Measurements from ENCODE around the gene CMSS1. TPM values are rescaled to one million over a fixed set of nuclear protein-coding genes. Genes with fewer than 3 reads are reported as not detected.

CMSS1 gene
- total and polyA plus RNA-seq, 4 donors, result 3.8 to 19.5 (median 7.5) TPM

DNA sequence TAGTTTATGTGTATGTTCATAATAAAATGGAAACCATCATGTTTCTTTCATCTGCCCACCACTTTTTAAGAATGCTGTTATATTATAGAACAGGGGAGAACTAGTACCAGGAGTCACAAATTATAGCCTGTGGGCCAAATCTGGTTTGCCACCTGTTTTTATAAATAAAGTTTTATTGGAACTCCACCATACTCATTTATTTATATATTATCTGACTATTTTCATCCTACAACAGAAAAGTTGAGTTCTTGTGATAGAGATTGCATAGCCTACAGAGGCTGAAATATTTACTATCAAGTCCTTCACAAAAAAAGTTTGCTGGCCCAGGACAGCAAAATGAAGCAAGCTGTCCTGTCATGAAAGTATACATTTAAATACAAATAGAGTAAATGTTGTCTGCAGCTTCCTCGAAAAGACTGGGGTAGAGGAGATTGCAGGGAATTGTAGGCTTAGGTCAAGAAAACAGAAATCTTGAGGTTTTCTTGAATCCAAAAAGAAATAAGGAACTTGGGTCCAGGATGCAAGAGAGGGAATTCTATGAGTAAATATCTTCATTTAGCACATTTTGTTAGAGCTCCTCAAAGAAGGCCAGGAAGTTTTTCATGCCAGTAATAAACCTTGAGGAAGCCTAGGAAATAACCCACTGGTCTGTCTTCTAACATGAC, 255.5 kb downstream of the CMSS1 start:
- no peak for DNase-seq (ENCODE audit: low spot score)
- H3K27ac ChIP-seq (ENCODE audit: low read depth in 1 of 2, low read length in 2 of 2), result no peak overlapping the region
- peaks cover 0 to 15% (median 9%) of the 10 kb centered on the region in 4 donors for H3K4me1 ChIP-seq (ENCODE audit: control insufficient read depth in 4 of 4, insufficient read depth in 4 of 4, low read length in 3 of 4)

More for the DNA sequence above, 255.5 kb downstream of the CMSS1 start:
- Histone ChIP-seq H3K9me3 (ENCODE audit: control insufficient read depth in 4 of 4, low read length in 3 of 4) (no peaks in the 10 kb centered on the region), H3K36me3 (ENCODE audit: control insufficient read depth in 4 of 4, insufficient read depth in 3 of 4, low read depth in 1 of 4, low read length in 3 of 4) (no peaks in the 10 kb centered on the region), H3K9ac (ENCODE audit: low read depth in 1 of 2, low read length in 2 of 2) (no peak overlapping the region), H3K4me3 (ENCODE audit: low read depth in 1 of 3, low read length in 3 of 3) (no peak overlapping the region), H3K27me3 (ENCODE audit: control insufficient read depth in 4 of 4, insufficient read depth in 4 of 4, low read length in 3 of 4) (no peaks in the 10 kb centered on the region)
- WGBS, result 89% methylated on average over 1 of the region's 1 CpG
- TF ChIP-seq HNF4G (IDR thresholded peaks at IDR 0.05) (no peak), RXRA (IDR thresholded peaks at IDR 0.05) (no peak), JUND (IDR thresholded peaks at IDR 0.05) (no peak), YY1 (IDR thresholded peaks at IDR 0.05) (no peak), FOXA1 (IDR thresholded peaks at IDR 0.05) (no peak), SP1 (IDR thresholded peaks at IDR 0.05) (no peak), FOXA2 (IDR thresholded peaks at IDR 0.05) (no peak), RAD21 (IDR thresholded peaks at IDR 0.05) (no peak), TAF1 (conservative IDR thresholded peaks at IDR 0.05) (no peak), HNF4A (conservative IDR thresholded peaks at IDR 0.05) (no peak), EGR1 (IDR thresholded peaks at IDR 0.05; ENCODE audit: low read depth in 2 of 2) (no peak), GABPA (IDR thresholded peaks at IDR 0.05 in 1 of 2, conservative IDR thresholded peaks at IDR 0.05 in 1 of 2) (no peak), NR2F2 (IDR thresholded peaks at IDR 0.05) (no peak)
- TF ChIP-seq, protein P1, sequence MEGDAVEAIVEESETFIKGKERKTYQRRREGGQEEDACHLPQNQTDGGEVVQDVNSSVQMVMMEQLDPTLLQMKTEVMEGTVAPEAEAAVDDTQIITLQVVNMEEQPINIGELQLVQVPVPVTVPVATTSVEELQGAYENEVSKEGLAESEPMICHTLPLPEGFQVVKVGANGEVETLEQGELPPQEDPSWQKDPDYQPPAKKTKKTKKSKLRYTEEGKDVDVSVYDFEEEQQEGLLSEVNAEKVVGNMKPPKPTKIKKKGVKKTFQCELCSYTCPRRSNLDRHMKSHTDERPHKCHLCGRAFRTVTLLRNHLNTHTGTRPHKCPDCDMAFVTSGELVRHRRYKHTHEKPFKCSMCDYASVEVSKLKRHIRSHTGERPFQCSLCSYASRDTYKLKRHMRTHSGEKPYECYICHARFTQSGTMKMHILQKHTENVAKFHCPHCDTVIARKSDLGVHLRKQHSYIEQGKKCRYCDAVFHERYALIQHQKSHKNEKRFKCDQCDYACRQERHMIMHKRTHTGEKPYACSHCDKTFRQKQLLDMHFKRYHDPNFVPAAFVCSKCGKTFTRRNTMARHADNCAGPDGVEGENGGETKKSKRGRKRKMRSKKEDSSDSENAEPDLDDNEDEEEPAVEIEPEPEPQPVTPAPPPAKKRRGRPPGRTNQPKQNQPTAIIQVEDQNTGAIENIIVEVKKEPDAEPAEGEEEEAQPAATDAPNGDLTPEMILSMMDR (IDR thresholded peaks at IDR 0.05; ENCODE audit: low read depth, low read length, missing input control), result no peak
- TF ChIP-seq, protein P2, sequence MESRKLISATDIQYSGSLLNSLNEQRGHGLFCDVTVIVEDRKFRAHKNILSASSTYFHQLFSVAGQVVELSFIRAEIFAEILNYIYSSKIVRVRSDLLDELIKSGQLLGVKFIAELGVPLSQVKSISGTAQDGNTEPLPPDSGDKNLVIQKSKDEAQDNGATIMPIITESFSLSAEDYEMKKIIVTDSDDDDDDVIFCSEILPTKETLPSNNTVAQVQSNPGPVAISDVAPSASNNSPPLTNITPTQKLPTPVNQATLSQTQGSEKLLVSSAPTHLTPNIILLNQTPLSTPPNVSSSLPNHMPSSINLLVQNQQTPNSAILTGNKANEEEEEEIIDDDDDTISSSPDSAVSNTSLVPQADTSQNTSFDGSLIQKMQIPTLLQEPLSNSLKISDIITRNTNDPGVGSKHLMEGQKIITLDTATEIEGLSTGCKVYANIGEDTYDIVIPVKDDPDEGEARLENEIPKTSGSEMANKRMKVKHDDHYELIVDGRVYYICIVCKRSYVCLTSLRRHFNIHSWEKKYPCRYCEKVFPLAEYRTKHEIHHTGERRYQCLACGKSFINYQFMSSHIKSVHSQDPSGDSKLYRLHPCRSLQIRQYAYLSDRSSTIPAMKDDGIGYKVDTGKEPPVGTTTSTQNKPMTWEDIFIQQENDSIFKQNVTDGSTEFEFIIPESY (IDR thresholded peaks at IDR 0.05), result no peak
- TF ChIP-seq, protein P3, sequence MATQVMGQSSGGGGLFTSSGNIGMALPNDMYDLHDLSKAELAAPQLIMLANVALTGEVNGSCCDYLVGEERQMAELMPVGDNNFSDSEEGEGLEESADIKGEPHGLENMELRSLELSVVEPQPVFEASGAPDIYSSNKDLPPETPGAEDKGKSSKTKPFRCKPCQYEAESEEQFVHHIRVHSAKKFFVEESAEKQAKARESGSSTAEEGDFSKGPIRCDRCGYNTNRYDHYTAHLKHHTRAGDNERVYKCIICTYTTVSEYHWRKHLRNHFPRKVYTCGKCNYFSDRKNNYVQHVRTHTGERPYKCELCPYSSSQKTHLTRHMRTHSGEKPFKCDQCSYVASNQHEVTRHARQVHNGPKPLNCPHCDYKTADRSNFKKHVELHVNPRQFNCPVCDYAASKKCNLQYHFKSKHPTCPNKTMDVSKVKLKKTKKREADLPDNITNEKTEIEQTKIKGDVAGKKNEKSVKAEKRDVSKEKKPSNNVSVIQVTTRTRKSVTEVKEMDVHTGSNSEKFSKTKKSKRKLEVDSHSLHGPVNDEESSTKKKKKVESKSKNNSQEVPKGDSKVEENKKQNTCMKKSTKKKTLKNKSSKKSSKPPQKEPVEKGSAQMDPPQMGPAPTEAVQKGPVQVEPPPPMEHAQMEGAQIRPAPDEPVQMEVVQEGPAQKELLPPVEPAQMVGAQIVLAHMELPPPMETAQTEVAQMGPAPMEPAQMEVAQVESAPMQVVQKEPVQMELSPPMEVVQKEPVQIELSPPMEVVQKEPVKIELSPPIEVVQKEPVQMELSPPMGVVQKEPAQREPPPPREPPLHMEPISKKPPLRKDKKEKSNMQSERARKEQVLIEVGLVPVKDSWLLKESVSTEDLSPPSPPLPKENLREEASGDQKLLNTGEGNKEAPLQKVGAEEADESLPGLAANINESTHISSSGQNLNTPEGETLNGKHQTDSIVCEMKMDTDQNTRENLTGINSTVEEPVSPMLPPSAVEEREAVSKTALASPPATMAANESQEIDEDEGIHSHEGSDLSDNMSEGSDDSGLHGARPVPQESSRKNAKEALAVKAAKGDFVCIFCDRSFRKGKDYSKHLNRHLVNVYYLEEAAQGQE (IDR thresholded peaks at IDR 0.05), result no peak
- TF ChIP-seq, protein P4, sequence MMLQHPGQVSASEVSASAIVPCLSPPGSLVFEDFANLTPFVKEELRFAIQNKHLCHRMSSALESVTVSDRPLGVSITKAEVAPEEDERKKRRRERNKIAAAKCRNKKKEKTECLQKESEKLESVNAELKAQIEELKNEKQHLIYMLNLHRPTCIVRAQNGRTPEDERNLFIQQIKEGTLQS (IDR thresholded peaks at IDR 0.05), result no peak
- TF ChIP-seq, protein P5, sequence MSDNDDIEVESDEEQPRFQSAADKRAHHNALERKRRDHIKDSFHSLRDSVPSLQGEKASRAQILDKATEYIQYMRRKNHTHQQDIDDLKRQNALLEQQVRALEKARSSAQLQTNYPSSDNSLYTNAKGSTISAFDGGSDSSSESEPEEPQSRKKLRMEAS (IDR thresholded peaks at IDR 0.05), result no peak
